ENCODE data around the gene GTPBP8. TPM values are rescaled to one million over a fixed set of nuclear protein-coding genes. Genes with fewer than 3 reads are reported as not detected.

The GTPBP8 gene
- total and polyA plus RNA-seq, 2 of the 8 experiments (the other 6 are each of a cell fraction or from before 2014, with no cell fraction given), result 25.8 to 27.6 TPM

GRCh38 chr3:113035387-113035982, 44.7 kb downstream of the GTPBP8 start:
- H3K18ac ChIP-seq (ENCODE audit: extremely low read depth, low read length), result no peak overlapping the region
- no peak overlapping the region for H3K9ac ChIP-seq (replicated peaks in 1 of 4; ENCODE audit: extremely low read depth in 1 of 4, low read depth in 3 of 4, low read length in 3 of 4)
- H3K4me3 ChIP-seq (ENCODE audit: extremely low read depth in 1 of 4, insufficient read depth in 2 of 4, low read depth in 3 of 4, low read length in 4 of 4), result no peak overlapping the region
- peak overlapping the region; percentile 4; the same call in 1 of the 2 replicates for H2AFZ ChIP-seq (ENCODE audit: low read length)
- no peak overlapping the region for H3K4me2 ChIP-seq (ENCODE audit: insufficient read depth in 1 of 2, low read depth in 2 of 2, low read length in 2 of 2)
- 55% methylated on average over 6 of the region's 6 CpGs; no CpG with 5 or more reads in 1 of the 2 experiments for WGBS, 2 experiments (ENCODE audit: extremely low coverage in 1 of 2, insufficient coverage in 1 of 2, insufficient read length in 1 of 2, insufficient replicate concordance in 2 of 2, low coverage in 1 of 2, low lambda C conversion rate in 2 of 2, missing lambda C conversion rate in 1 of 2)
- H4K5ac ChIP-seq (ENCODE audit: insufficient read length, low read depth, low read length), result no peak overlapping the region
- H4K91ac ChIP-seq (replicated peaks; ENCODE audit: insufficient read length, low read length), result no peak overlapping the region
- H2BK20ac ChIP-seq (ENCODE audit: low read length), result no peak overlapping the region
- no peak overlapping the region for H2BK5ac ChIP-seq (ENCODE audit: low read depth, low read length)
- H3K27me3 ChIP-seq (replicated peaks in 1 of 4; ENCODE audit: control insufficient read depth in 3 of 4, extremely low read depth in 1 of 4, insufficient read depth in 3 of 4, low read length in 3 of 4), result no peaks in the 10 kb centered on the region
- H3K23me2 ChIP-seq (ENCODE audit: low read depth, low read length), result no peaks in the 10 kb centered on the region
- no peak overlapping the region for H3K14ac ChIP-seq (ENCODE audit: insufficient read length)
- FAIRE-seq (peak; percentile 88), DNase-seq (ENCODE audit: low read depth in 1 of 2, low spot score in 2 of 2) (peak in 1 of 2 experiments; percentile 55)
- no peak overlapping the region for H3K23ac ChIP-seq (ENCODE audit: insufficient read length)
- no peak overlapping the region for H3K4ac ChIP-seq (replicated peaks; ENCODE audit: insufficient read length, low read depth, low read length)
- no peak overlapping the region for H2BK15ac ChIP-seq (ENCODE audit: low read length)
- H3K9me3 ChIP-seq (ENCODE audit: insufficient read depth in 2 of 2, low read depth in 1 of 2, low read length in 1 of 2), result no peaks in the 10 kb centered on the region
- H3K56ac ChIP-seq (replicated peaks; ENCODE audit: insufficient read length, low read depth, low read length), result no peak overlapping the region
- no peak overlapping the region for H2AK5ac ChIP-seq (ENCODE audit: low read depth, low read length)
- no peaks in the 10 kb centered on the region for H4K20me1 ChIP-seq (replicated peaks in 1 of 2; ENCODE audit: control insufficient read depth in 1 of 2, insufficient read depth in 2 of 2, low read length in 2 of 2)
- no peak overlapping the region for H2BK12ac ChIP-seq (ENCODE audit: low read depth, low read length)
- no peaks in the 10 kb centered on the region for H3K79me1 ChIP-seq (ENCODE audit: low read depth, low read length)
- CTCF ChIA-PET (ENCODE audit: partially characterized antibody), result interaction anchor here (0.7 to 3.4 kb wide), 30 partner anchors 10 to 910 kb away, joined by 3 to 29 read pairs (median 3); a partner anchor contains a TSS
- TF ChIP-seq CEBPB (IDR thresholded peaks at IDR 0.05; ENCODE audit: low read depth, low read length), result peak; percentile 98
- TF ChIP-seq YY1 (IDR thresholded peaks at IDR 0.05; ENCODE audit: low read depth, low read length), result peak; percentile 43; the same call in 1 of the 2 replicates
- TF ChIP-seq USF2 (IDR thresholded peaks at IDR 0.05; ENCODE audit: low read length), result no peak
- no peak for TF ChIP-seq SIN3A (conservative IDR thresholded peaks at IDR 0.05 in 1 of 2, IDR thresholded peaks at IDR 0.05 in 1 of 2; ENCODE audit: low read depth in 1 of 2, low read length in 2 of 2)
- peak; percentile 33 to 91 (median 72) for TF ChIP-seq CTCF (IDR thresholded peaks at IDR 0.05; ENCODE audit: control extremely low read depth in 1 of 3, insufficient read depth in 1 of 3, low read depth in 1 of 3, low read length in 3 of 3)
- no peak for TF ChIP-seq TCF12 (IDR thresholded peaks at IDR 0.05; ENCODE audit: low read depth, low read length)
- TF ChIP-seq RAD21 (IDR thresholded peaks at IDR 0.05 in 1 of 2, conservative IDR thresholded peaks at IDR 0.05 in 1 of 2; ENCODE audit: low read depth in 2 of 2, low read length in 2 of 2), result peak; percentile 73 to 80
- POLR2A ChIA-PET (ENCODE audit: partially characterized antibody), result no interaction called here
- H3K79me2 ChIP-seq (ENCODE audit: control insufficient read depth in 1 of 2, insufficient read depth in 2 of 2, low read length in 2 of 2), result no peaks in the 10 kb centered on the region
- no peak overlapping the region for H4K8ac ChIP-seq (ENCODE audit: extremely low read depth, insufficient read depth, low read length)
- H3K4me1 ChIP-seq (replicated peaks in 1 of 4; ENCODE audit: control insufficient read depth in 3 of 4, insufficient read depth in 4 of 4, low read length in 3 of 4), result no peaks in the 10 kb centered on the region
- H2BK120ac ChIP-seq (replicated peaks; ENCODE audit: low read depth, low read length), result no peak overlapping the region
- H3K27ac ChIP-seq (ENCODE audit: low read depth, low read length), result no peak overlapping the region
- H3K36me3 ChIP-seq (ENCODE audit: control insufficient read depth in 2 of 4, insufficient read depth in 4 of 4, low read length in 3 of 4), result no peaks in the 10 kb centered on the region
